Nephron progenitor cell (in vitro differentiated cells): ENCODE data around the gene ATP2A2.

Experiments used
- DNase-seq: peaks from one replicate; pipeline ENCODE4 v3.0.0; 2021
- H3K27ac Mint-ChIP-seq: 2 replicates; pipeline ENCODE4 v1.8.0; 2021; ENCODE audit warnings: mild to moderate bottlenecking, moderate library complexity, mixed read lengths
- H3K27me3 Mint-ChIP-seq: 2 replicates; pipeline ENCODE4 v1.8.0; 2021; ENCODE audit warnings: mild to moderate bottlenecking, low read depth, mixed read lengths; ENCODE audit not compliant: poor library complexity
- H3K36me3 Mint-ChIP-seq: 2 replicates; pipeline ENCODE4 v1.8.0; 2021; ENCODE audit warnings: low read depth, mixed read lengths
- H3K4me1 Mint-ChIP-seq: 2 replicates; pipeline ENCODE4 v1.8.0; 2021; ENCODE audit warnings: mixed read lengths
- H3K4me3 Mint-ChIP-seq: 2 replicates; pipeline ENCODE4 v1.8.0; 2021; ENCODE audit warnings: mild to moderate bottlenecking, moderate library complexity, mixed read lengths
- H3K9me3 Mint-ChIP-seq: 2 replicates; pipeline ENCODE4 v1.8.0; 2021; ENCODE audit warnings: mild to moderate bottlenecking, moderate library complexity, mixed read lengths
- CTCF ChIP-seq: fragments of 200-600 bp; sonication (generic); IDR thresholded peaks from 2 replicates; pipeline ENCODE4 v1.5.0; 2021; ENCODE audit warnings: antibody characterized with exemption

ATP2A2 gene

GRCh38 chr12:110262442-110263388, 18.3 kb upstream of the ATP2A2 start:
- DNase-seq: no peak
- no peak for TF ChIP-seq CTCF

GRCh38 chr12:110266381-110266960, 14.6 kb upstream of the ATP2A2 start:
- Mint-ChIP-seq H3K4me1 (peaks cover 46% of the 10 kb centered on the region), H3K4me3 (no peak overlapping the region), H3K27me3 (peaks cover 7% of the 10 kb centered on the region), H3K36me3 (no peaks in the 10 kb centered on the region), H3K27ac (no peak overlapping the region), H3K9me3 (no peaks in the 10 kb centered on the region)
- TF ChIP-seq CTCF: no peak
- no peak for DNase-seq

More at GRCh38 chr12:110262442-110263388, 18.3 kb upstream of the ATP2A2 start:
- Mint-ChIP-seq H3K4me1 (peaks cover 18% of the 10 kb centered on the region), H3K9me3 (no peaks in the 10 kb centered on the region), H3K36me3 (no peaks in the 10 kb centered on the region), H3K27me3 (peaks cover 4% of the 10 kb centered on the region), H3K27ac (peak overlapping the region; percentile 52), H3K4me3 (no peak overlapping the region)

GRCh38 chr12:110266980-110267620, 13.9 kb upstream of the ATP2A2 start:
- Mint-ChIP-seq H3K4me3 (no peak overlapping the region), H3K27me3 (peaks cover 4% of the 10 kb centered on the region), H3K36me3 (no peaks in the 10 kb centered on the region), H3K27ac (no peak overlapping the region), H3K9me3 (no peaks in the 10 kb centered on the region), H3K4me1 (peaks cover 52% of the 10 kb centered on the region)
- TF ChIP-seq CTCF: no peak
- DNase-seq: no peak

GRCh38 chr12:110269622-110270124, 11.4 kb upstream of the ATP2A2 start:
- H3K36me3 Mint-ChIP-seq: no peaks in the 10 kb centered on the region
- H3K9me3 Mint-ChIP-seq: no peaks in the 10 kb centered on the region
- peaks cover 4% of the 10 kb centered on the region for H3K27me3 Mint-ChIP-seq
- DNase-seq: no peak
- TF ChIP-seq CTCF: no peak
- peak overlapping the region; percentile 78 for H3K27ac Mint-ChIP-seq
- peaks cover 73% of the 10 kb centered on the region for H3K4me1 Mint-ChIP-seq
- H3K4me3 Mint-ChIP-seq: peak overlapping the region; percentile 34

- Mint-ChIP-seq H3K27me3 (peaks cover 4% of the 10 kb centered on the region), H3K4me3 (peak overlapping the region; percentile 34)
- DNase-seq: no peak
Observed at GRCh38 chr12:110270125-110270962, 10.7 kb upstream of the ATP2A2 start.

More at GRCh38 chr12:110270125-110270962, 10.7 kb upstream of the ATP2A2 start:
- no peak for TF ChIP-seq CTCF
- Mint-ChIP-seq H3K36me3 (no peaks in the 10 kb centered on the region), H3K27ac (peak overlapping the region; percentile 78), H3K9me3 (no peaks in the 10 kb centered on the region), H3K4me1 (peaks cover 73% of the 10 kb centered on the region)
